GM08714 (cell line): ENCODE results near the gene SH3BP1.

Source experiments
- H3K4me3 ChIP-seq: fragments of 200-500 bp; sonication (Bioruptor generic); 2 replicates; pipeline ENCODE4 v1.5.1; 2014; ENCODE audit warnings: mild to moderate bottlenecking, low read length, inconsistent platforms
- ZNF274 ChIP-seq: IDR thresholded peaks from 2 replicates; pipeline ENCODE4 v1.6.1; 2012; ENCODE audit warnings: mild to moderate bottlenecking, low read depth, low read length

The SH3BP1 gene

DNA sequence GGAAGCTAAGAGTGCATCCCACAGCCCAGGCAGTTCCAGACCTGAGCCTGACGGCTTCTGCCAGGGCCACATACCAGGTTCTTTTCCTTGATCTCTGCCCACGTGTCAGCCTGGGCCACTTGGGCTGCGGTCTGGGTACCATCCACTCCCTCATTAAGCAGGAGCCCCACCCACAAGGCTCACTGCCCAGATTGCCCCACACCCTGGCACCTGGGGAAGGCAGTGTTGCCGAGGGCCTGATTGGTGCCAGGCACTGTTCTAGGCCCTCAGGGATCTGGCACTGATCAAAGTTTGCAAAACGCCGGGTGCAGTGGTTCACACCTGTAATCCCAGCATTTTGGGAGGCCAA lies 15.5 kb upstream of the SH3BP1 start:
- no peak overlapping the region for H3K4me3 ChIP-seq
- TF ChIP-seq ZNF274: no peak

DNA sequence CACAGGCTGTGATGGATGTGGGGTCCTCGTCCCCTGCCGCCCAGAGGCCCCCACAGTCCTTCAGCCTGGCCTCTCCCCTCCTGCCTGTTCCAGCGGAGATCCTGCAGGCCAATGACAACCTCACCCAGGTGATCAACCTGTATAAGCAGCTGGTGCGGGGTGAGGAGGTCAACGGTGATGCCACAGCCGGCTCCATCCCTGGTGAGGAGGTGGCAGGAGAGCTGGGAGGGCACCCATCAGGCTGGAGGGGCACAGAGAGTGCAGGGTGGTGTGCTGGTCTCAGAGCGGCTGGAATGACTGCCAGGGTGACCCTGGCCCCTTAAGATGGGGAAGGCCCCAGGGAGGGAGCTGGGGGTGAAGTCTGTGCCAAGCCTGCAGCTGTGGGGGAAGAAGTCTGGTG lies 14.6 kb upstream of the SH3BP1 start:
- H3K4me3 ChIP-seq: no peak overlapping the region
- TF ChIP-seq ZNF274: no peak

DNA sequence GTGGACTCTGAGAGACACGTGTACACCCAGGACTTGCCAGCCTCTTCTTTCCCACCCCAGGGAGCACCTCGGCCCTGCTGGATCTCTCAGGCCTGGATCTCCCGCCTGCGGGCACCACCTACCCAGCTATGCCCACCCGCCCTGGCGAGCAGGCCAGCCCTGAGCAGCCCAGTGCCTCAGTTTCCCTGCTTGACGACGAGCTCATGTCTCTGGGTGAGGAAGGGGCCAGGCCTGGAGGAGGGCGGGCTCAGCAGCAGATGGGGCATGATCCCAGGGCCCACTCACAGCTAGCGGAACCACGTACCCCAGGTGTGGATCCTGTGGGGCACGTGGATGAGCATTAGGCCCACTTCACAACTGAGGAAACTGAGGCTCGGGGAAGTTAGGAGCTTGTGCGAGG lies 13.7 kb upstream of the SH3BP1 start:
- no peak for TF ChIP-seq ZNF274
- H3K4me3 ChIP-seq: no peak overlapping the region

- TF ChIP-seq ZNF274: no peak
- no peak overlapping the region for H3K4me3 ChIP-seq
These were observed 13.3 kb upstream of the SH3BP1 start for GRCh38 chr22:37626144-37626543.

- TF ChIP-seq ZNF274: no peak
- H3K4me3 ChIP-seq: no peak overlapping the region
These were observed 12.9 kb upstream of the SH3BP1 start for GRCh38 chr22:37626556-37627075.

- H3K4me3 ChIP-seq: no peak overlapping the region
- TF ChIP-seq ZNF274: no peak
These were observed 12.3 kb upstream of the SH3BP1 start for GRCh38 chr22:37627121-37627520.

GRCh38 chr22:37627545-37627944 lies 11.9 kb upstream of the SH3BP1 start:
- no peak for TF ChIP-seq ZNF274
- H3K4me3 ChIP-seq: no peak overlapping the region

- no peak for TF ChIP-seq ZNF274
These were observed 10.6 kb upstream of the SH3BP1 start for GRCh38 chr22:37628830-37629229.

GRCh38 chr22:37629928-37630327 lies 9.5 kb upstream of the SH3BP1 start:
- H3K4me3 ChIP-seq: no peak overlapping the region
- no peak for TF ChIP-seq ZNF274

More at GRCh38 chr22:37628830-37629229, 10.6 kb upstream of the SH3BP1 start:
- H3K4me3 ChIP-seq: no peak overlapping the region

DNA sequence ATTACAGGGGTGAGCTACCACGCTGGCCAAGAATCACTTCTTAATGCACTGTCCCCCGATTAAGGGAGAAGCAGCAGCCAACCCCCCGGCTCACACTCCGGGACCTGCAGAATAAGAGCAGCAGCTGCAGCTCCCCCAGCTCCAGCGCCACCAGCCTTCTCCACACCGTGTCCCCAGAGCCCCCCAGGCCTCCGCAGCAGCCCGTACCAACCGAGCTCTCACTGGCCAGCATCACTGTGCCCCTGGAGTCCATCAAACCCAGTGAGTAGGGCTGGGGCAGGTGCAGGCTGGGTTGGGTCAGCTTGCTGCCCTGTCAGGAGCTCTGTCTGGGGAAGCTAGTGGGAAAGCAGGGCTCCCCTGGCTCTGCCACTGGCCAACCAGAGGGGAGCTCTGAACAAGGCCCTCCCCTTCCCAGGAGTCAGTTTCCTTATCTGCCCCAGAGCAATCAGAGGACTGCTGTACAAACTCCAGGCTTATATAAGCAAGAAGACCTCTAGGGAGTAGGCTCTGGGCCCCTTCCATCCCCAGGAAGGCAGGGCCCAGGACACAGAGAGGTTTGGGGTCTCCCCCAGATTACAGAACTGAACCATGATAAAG lies 8.5 kb upstream of the SH3BP1 start:
- H3K4me3 ChIP-seq: no peak overlapping the region
- TF ChIP-seq ZNF274: no peak

- TF ChIP-seq ZNF274: no peak
These were observed 7.9 kb upstream of the SH3BP1 start for GRCh38 chr22:37631448-37632173.

DNA sequence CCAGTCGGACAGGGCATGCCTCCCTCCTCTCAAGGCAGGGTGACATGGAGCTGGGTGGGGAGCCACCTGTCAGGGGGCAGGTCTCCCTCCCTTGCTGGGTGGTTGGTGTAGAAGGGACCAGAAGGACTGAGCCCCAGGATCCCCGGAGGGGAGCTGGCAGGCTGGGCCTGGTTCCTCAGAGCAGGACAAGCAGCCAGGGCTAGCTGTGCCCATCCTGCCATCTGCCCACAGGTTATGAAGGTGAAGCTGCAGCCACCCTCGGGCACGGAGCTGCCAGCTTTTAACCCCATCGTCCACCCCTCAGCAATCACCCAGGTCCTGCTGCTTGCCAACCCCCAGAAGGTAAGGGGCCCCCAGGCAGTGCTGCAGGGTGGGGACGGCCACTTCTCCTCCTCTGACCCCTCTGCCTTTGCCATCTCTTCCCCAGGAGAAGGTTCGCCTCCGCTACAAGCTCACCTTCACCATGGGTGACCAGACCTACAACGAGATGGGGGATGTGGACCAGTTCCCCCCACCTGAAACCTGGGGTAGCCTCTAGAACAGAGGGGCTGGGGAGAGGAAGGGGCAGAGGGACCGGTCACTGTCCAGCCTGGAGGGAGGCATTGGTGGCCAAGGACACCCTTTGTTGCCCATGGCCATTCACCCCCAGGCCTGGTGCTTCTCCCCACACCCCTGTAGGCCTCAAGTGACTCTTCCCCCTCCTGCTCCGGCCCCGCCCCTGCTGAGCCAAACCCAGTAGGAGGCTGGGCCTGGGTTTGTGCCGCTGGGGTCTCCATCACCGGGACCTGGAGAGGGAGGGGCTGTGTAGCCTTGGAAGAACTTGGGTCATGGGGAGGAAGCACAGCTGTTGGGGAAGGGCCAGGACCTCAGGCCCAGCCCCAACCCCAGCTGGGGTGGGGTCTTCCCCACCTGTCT lies 7.0 kb upstream of the SH3BP1 start:
- H3K4me3 ChIP-seq: no peak overlapping the region
- TF ChIP-seq ZNF274: no peak

More at GRCh38 chr22:37631448-37632173, 7.9 kb upstream of the SH3BP1 start:
- no peak overlapping the region for H3K4me3 ChIP-seq

- no peak overlapping the region for H3K4me3 ChIP-seq
- no peak for TF ChIP-seq ZNF274
These were observed 6.3 kb upstream of the SH3BP1 start for GRCh38 chr22:37633089-37633624.
